ENCODE results near the gene KBTBD13.

GRCh38 chr15:65095747-65096104, 19.2 kb downstream of the KBTBD13 start:
- TF ChIP-seq CTCF (optimal IDR thresholded peaks at IDR 0.05 in 1 of 3, IDR thresholded peaks at IDR 0.05 in 1 of 3, conservative IDR thresholded peaks at IDR 0.05 in 1 of 3; ENCODE audit: extremely low read depth in 1 of 3, insufficient read depth in 2 of 3, low read length in 3 of 3): no peak
- no peak for TF ChIP-seq EZH2 (IDR thresholded peaks at IDR 0.05; ENCODE audit: low read length)

Data from keratinocyte (primary cell).